GM21528 (cell line): ENCODE data around the gene CHN1.

ENCODE experiments used
- ATAC-seq: cut with Tn5 transposase; IDR thresholded peaks from one replicate; pipeline ENCODE4 v1.9.1; 2021; ENCODE audit warnings: mild to moderate bottlenecking, moderate library complexity; ENCODE audit not compliant: unreplicated experiment, low FRiP score

Gene CHN1

DNA sequence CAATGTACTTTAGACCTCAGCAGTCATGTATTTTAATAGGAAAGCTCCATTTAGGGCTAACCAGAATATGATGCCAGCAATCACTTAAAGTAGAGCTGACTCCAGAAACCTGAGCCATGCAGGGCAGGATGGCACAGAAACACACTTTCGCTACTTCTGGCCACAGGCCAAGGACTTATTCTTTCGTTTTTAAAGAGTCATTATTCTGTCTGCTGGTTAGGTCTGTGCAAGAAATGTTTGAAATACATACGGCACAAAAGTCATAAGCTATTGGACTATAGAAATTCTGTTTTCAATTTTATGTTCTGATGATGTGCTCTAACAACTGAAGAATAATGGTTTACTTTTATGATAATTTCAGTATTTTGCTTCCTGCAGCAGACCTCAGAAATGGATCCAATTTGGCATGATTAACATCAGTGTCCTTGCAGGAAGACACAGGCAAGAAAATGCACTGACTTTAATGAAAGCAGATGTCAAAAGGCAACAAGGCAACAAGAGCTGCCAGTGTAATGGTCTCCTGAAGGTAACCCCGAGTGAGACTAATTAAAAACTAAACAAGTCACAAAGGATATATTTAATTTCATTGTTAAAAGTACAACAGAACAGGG, 126.5 kb downstream of the CHN1 start:
- no peak for ATAC-seq

DNA sequence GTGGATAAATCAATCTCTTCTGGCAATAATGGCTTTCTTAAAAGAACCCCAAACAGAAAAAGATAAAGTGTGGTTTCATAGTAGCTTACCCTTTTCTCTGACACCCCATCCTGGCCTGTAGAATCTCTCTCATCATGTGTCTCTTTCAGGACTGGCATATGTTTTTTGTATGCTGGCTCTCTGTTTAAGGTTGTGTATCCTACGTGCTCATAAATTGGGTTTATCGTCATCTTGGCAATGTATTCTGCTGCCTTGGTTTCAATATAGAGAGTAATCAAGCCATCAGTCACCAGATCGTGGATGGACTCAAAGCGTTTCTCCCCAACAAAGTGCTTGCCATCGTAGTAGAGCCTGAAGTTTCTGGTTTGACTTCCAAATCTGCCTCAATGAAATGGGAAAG, 127.4 kb downstream of the CHN1 start:
- ATAC-seq = no peak

DNA sequence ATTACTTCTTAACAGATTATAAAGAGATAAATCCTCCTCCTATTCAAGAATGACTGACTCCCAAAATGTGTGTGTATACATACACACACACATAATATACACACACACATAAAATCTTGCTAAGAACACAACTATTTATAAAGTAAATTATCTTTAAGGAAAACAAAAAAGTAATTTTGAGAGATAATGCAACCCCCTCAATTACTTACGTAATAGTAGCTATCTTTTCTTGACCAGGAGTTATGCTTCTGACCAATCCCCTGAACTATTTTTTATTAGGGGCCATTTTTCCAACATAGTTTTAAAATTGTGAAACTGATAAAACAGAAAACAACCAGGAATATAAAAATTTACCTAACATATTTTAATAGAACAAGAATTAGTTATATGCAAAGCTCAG, 127.9 kb downstream of the CHN1 start:
- ATAC-seq = no peak

GRCh38 chr2:174874085-174874484, 131.1 kb downstream of the CHN1 start:
- no peak for ATAC-seq

DNA sequence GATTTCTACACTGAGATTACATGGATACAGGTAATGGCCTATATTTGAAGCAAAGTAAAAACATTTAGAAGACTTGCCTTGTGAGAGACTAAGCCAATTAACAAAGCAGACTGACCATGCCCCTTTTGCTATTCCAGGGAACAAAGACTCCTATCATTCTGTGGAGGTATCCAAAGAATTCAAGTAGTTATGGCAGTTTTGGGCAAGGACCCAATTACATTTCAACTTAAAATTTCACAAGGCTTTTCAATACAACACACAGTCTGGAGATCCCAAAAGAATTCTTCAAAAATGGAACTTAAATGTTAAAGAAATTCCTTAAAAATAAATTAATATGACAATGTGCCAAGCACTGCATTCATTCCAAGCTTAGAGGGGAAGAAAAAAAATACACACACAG, 131.7 kb downstream of the CHN1 start:
- ATAC-seq = no peak

DNA sequence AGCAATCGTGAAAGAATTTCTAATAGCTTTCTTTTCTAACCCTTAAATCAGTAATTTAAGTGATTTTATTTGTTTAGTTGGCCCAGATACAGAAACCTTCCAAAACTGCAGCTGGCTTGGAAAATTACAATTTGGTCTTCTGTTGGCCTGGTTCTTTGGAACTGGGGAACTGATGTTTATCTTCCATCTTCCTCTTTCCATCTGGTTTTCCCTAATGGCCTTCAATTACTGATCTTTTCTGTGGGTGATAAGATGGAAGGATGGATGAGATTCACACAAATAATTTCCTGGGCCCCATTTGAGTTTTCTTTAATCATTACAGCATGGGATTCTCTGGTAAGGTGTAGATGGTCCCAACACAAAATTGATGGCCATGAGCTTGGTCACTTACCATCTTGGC, 134.4 kb downstream of the CHN1 start:
- no peak for ATAC-seq

- ATAC-seq = no peak
Measured at GRCh38 chr2:174868878-174869277, 136.3 kb downstream of the CHN1 start.

DNA sequence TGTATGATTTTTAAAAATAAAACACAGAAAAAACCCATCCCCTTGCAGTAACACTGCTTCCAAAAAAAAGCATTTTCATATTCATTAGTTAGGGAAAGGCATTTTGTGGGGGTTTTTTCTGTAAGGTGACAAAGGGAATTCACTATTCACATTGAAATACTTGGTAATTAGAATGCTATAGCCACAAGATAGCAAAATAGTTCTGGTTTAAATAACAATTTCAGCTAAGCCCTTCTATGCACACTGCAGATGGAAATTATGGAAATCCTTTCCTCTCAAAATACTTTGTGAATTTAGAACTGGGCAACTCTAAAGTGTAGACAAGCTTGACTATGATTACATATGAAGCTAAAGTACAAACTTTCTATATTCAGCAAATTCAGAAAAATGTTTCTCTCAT, 138.8 kb downstream of the CHN1 start:
- ATAC-seq = no peak

DNA sequence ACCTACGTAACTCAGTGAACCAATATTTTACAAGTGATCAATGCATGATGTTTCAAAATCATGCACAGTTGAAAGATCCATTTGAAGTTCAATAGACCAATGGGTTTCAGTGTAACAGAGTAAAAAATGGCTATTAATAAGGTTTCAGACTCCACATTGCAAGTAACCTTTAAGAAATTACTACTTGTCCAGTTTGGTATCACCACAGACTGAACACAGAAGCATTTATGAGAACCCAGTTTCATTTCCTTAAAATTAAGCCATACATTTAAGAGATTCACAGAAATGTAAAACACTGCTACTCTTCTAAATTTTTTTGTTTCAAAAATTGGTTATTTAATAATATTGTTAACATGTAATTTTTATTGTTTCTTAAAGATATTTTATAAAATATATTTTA, 142.0 kb downstream of the CHN1 start:
- no peak for ATAC-seq

DNA sequence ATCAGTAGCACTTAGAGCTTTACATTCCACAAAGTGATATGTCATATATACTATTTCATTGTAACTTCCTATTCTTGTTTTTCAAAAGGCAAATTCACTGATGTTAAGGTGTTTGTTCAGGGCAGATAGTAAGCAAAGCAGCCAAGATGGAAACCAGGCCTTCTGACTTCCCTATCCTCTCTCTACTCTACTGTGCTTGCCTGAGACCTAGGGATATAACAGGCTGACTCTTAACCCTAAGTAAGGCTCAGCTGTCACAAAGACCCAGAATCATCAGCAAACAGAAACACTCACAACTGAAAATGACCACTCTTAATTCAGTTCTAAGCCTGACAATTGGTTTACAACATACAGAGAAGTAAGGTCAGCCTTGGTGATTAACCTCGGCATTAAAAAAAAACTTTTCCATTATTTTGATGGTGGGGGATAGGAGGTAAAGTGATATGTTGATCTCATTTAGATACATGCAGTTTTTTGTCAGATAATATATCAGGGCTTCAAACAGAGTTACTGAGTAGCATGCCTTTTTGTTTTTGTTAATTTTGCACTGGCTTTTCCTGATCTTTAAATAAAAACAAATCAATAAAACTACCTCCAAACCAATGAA, 145.5 kb downstream of the CHN1 start:
- ATAC-seq = no peak

DNA sequence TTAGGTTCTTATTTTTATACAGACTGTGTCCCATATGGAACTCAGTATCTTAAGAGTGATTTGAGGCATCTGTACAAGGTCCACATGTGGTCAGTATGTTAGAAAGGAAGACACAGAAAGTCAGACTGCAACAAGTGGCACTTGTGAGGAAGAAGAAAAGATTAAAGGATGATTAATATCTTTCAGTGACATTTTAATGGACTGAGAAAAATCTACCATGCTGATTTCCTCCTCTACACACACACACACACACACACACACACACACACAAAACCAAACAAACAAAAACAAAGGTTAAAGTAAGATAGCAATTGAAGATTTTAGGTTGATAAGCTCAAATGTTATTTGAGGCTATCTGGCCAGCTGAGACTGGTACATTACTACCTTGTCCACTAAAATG, 146.4 kb downstream of the CHN1 start:
- ATAC-seq = no peak

DNA sequence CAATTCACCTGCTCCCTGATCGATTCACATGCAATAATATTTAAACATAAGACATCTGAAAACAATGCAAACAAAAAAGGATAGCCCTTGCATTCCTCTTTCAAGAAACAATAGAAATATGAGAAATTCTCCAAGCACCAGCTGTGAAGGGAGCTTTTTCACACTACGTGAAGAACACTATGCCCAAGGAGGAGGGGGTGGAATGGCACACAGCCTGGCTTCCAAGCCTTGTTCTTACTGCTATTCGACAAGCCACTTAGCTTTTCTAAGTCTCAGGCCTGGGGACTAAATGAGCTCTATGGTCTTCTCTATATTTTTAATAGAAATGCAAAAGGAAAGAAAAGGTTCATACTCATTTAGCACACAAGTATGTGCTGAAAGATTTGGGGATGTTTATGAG, 148.7 kb downstream of the CHN1 start:
- ATAC-seq = no peak

- no peak for ATAC-seq
Measured at GRCh38 chr2:174846941-174847938, 157.9 kb downstream of the CHN1 start.

DNA sequence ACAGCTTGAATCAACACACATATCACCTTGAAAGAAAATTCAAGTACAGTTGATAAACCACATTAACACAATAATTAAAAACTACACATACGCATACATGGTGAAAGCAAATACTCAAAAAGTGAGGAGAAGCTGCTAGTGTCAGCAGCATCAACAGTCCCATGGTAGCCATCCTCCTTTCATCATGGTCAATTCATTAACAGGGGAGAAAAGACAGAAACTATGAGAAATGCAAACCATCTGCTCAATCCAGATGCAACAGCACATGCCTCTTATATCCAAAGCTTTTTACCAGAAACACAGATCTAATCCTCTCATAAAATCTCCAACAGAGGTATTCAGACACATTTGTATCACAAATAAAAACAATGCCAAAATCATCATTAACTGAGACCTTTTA, 159.0 kb downstream of the CHN1 start:
- no peak for ATAC-seq

DNA sequence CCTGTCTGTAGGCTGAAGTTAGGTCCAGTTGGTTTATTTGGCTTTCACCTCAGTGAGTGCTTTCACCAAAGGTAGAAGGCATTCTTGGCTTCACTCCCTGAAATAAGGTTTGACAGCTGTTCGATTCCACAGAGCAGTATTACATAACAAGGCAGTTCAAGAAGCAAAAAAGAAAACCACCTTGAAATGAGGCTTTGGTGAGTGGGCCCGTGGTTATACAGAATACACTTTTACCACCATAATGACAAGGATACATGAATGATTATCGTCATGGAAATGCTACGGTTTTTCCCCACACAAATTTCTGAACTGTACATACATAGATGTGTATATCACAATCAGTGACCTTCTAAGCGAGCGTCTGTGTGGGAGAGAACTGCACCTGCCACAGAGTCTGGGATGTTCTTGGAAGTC, 160.9 kb downstream of the CHN1 start:
- no peak for ATAC-seq

GRCh38 chr2:174842496-174842895, 162.7 kb downstream of the CHN1 start:
- ATAC-seq = no peak

- ATAC-seq = no peak
Measured at GRCh38 chr2:174841936-174842335, 163.2 kb downstream of the CHN1 start.

GRCh38 chr2:174841350-174841749, 163.8 kb downstream of the CHN1 start:
- no peak for ATAC-seq

GRCh38 chr2:174840436-174840835, 164.7 kb downstream of the CHN1 start:
- no peak for ATAC-seq

DNA sequence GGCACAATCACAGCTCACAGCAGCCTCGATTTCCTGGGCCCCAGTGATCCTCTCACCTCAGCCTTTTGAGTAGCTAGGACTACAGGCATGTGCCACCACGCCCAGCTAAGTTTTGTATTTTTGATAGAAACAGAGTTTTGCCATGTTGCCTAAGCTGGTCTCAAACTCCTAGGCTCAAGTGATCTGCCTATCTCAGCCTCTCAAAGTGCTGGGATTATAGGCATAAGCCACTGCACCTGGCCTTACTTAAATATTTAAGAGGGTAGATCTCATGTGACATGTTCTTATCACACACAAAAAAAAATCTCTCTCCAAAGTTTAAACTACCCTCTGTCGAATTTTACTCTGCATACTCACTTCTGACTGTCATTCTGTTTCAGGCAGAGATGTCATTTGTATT, 165.5 kb downstream of the CHN1 start:
- no peak for ATAC-seq

GRCh38 chr2:174836995-174837390, 168.2 kb downstream of the CHN1 start:
- ATAC-seq = no peak
